Stimulated activated CD8-positive, alpha-beta memory T cell treated with anti-CD3 and anti-CD28 coated beads, Interleukin-4, amount 100 ng/mL, for 1 hour (primary cell): ENCODE data around the gene UBC.
"Not testable (repeated sequence)": the region's sequence is repeated elsewhere in the genome, so short reads cannot be mapped to it uniquely, and the experiment has no call there.

ENCODE experiments used
- DNase-seq, 2 donors: peaks; one replicate each; pipeline ENCODE4 v3.0.0-alpha.2; 2020; ENCODE audit warnings: low read depth in 2 of 2, low spot score in 1 of 2

The UBC gene

GRCh38 chr12:124931528-124931927 lies 17.1 kb upstream of the UBC start:
- DNase-seq: not testable (repeated sequence)

- DNase-seq: no peak
These were observed 16.1 kb upstream of the UBC start for GRCh38 chr12:124930586-124930985.

- no peak for DNase-seq
These were observed 15.4 kb upstream of the UBC start for GRCh38 chr12:124929649-124930419.

- DNase-seq: no peak
These were observed 14.6 kb upstream of the UBC start for GRCh38 chr12:124928912-124929530.

- DNase-seq: no peak
These were observed 13.9 kb upstream of the UBC start for GRCh38 chr12:124928095-124928911.

GRCh38 chr12:124927201-124928094 lies 13.0 kb upstream of the UBC start:
- DNase-seq: peak; percentile 80 to 83

GRCh38 chr12:124925782-124926181 lies 11.3 kb upstream of the UBC start:
- not testable (repeated sequence) for DNase-seq

- no peak for DNase-seq
These were observed 10.7 kb upstream of the UBC start for GRCh38 chr12:124925117-124925516.

GRCh38 chr12:124923905-124924734 lies 9.7 kb upstream of the UBC start:
- DNase-seq: no peak

- DNase-seq: peak in 1 of 2 donors; percentile 26
These were observed 7.0 kb upstream of the UBC start for GRCh38 chr12:124921200-124922031.

GRCh38 chr12:124920353-124920935 lies 6.0 kb upstream of the UBC start:
- no peak for DNase-seq

- no peak for DNase-seq
These were observed 5.3 kb upstream of the UBC start for GRCh38 chr12:124919521-124920352.

- DNase-seq: not testable (repeated sequence)
These were observed 4.2 kb upstream of the UBC start for GRCh38 chr12:124918622-124918988.

- DNase-seq: no peak
These were observed 3.6 kb upstream of the UBC start for GRCh38 chr12:124917841-124918621.

- DNase-seq: peak; percentile 63 to 82
These were observed 2.8 kb upstream of the UBC start for GRCh38 chr12:124917135-124917840.

- no peak for DNase-seq
These were observed 2.1 kb upstream of the UBC start for GRCh38 chr12:124916374-124917134.
